Measurements from ENCODE around the gene SLMAP.

- no peak for TF ChIP-seq CTCF (IDR thresholded peaks at IDR 0.05)
- no peak for TF ChIP-seq RAD21 (conservative IDR thresholded peaks at IDR 0.05 in 1 of 2, IDR thresholded peaks at IDR 0.05 in 1 of 2)
- no peak for TF ChIP-seq REST (IDR thresholded peaks at IDR 0.05)
These were observed 187.7 kb downstream of the SLMAP start for GRCh38 chr3:57943525-57944495.
